H1 (cell line): ENCODE results near the gene TNNI2. TPM values are rescaled to one million over a fixed set of nuclear protein-coding genes. Genes with fewer than 3 reads are reported as not detected.

Source experiments
- CTCF ChIA-PET: fragments of 300-600 bp; sonication (Branson Sonifier 250); formaldehyde crosslinking; loops from one replicate; lab custom pipeline; 2021; ENCODE audit not compliant: partially characterized antibody; lab: Charles Lee
- POLR2A ChIA-PET: fragments of 300-600 bp; sonication (Branson Sonifier 250); formaldehyde crosslinking; loops from one replicate; lab custom pipeline; 2021; ENCODE audit warnings: inconsistent platforms; ENCODE audit not compliant: partially characterized antibody; lab: Charles Lee
- DNase-seq, 2 experiments: peaks; one replicate each; pipeline versions ENCODE4 v3.0.0 to v3.0.0-alpha.2; 2010 to 2022; ENCODE audit warnings: low spot score in 2 of 2, low read depth in 1 of 2, mixed read lengths in 1 of 2
- FAIRE-seq: peaks from 2 replicates; lab custom pipeline; 2011; peaks lifted over from hg19 to GRCh38; lab: Jason Lieb, UNC
- H2AFZ ChIP-seq: 2 replicates; pipeline ENCODE4 v1.8.1; 2012; ENCODE audit warnings: low read length, inconsistent platforms
- H2AK5ac ChIP-seq: 2 replicates; pipeline ENCODE4 v1.6.1; 2013; ENCODE audit warnings: low read depth, low read length
- H2BK120ac ChIP-seq: replicated peaks from 2 replicates; pipeline ENCODE3; 2013; ENCODE audit warnings: low read depth, low read length, inconsistent platforms
- H2BK12ac ChIP-seq: 2 replicates; pipeline ENCODE4 v1.6.1; 2013; ENCODE audit warnings: low read depth, low read length
- H2BK15ac ChIP-seq: 2 replicates; pipeline ENCODE4 v1.6.1; 2013; ENCODE audit warnings: low read length
- H2BK20ac ChIP-seq: 2 replicates; pipeline ENCODE4 v1.6.1; 2013; ENCODE audit warnings: low read length
- H2BK5ac ChIP-seq: 2 replicates; pipeline ENCODE4 v1.6.1; 2013; ENCODE audit warnings: low read depth, low read length
- H3K14ac ChIP-seq: 2 replicates; pipeline ENCODE4 v1.6.1; 2013; ENCODE audit warnings: inconsistent platforms; ENCODE audit not compliant: insufficient read length
- H3K18ac ChIP-seq: 2 replicates; pipeline ENCODE4 v1.6.1; 2013; ENCODE audit warnings: low read length; ENCODE audit errors: extremely low read depth
- H3K23ac ChIP-seq: 2 replicates; pipeline ENCODE4 v1.6.1; 2013; ENCODE audit warnings: inconsistent platforms; ENCODE audit not compliant: insufficient read length
- H3K23me2 ChIP-seq: 2 replicates; pipeline ENCODE4 v1.6.1; 2013; ENCODE audit warnings: low read depth, low read length
- H3K27ac ChIP-seq: 2 replicates; pipeline ENCODE4 v1.6.1; 2011; ENCODE audit warnings: low read depth, low read length, inconsistent platforms
- H3K27me3 ChIP-seq, 4 experiments: replicated peaks in 1 of 4; 1 replicate in 1 of 4; 2 replicates in 3 of 4; pipeline versions ENCODE4 v1.6.1 to v1.8.1; 2011 to 2013; ENCODE audit warnings: low read length in 3 of 4, mild to moderate bottlenecking in 3 of 4, inconsistent platforms in 2 of 4, mixed read lengths in 2 of 4, moderate library complexity in 1 of 4; ENCODE audit not compliant: control insufficient read depth in 3 of 4, insufficient read depth in 3 of 4; ENCODE audit errors: extremely low read depth in 1 of 4
- H3K36me3 ChIP-seq, 4 experiments: 2 replicates each; pipeline versions ENCODE4 v1.6.1 to v1.8.1; 2011 to 2013; ENCODE audit warnings: mild to moderate bottlenecking in 4 of 4, low read length in 3 of 4, moderate library complexity in 2 of 4, control low read depth in 1 of 4, inconsistent platforms in 1 of 4; ENCODE audit not compliant: insufficient read depth in 4 of 4, control insufficient read depth in 2 of 4
- H3K4ac ChIP-seq: replicated peaks from 2 replicates; pipeline ENCODE3; 2013; ENCODE audit warnings: low read length, low read depth, mixed read lengths, inconsistent platforms; ENCODE audit not compliant: insufficient read length
- H3K4me1 ChIP-seq, 4 experiments: replicated peaks in 1 of 4; 1 replicate in 1 of 4; 2 replicates in 3 of 4; pipeline versions ENCODE4 v1.6.1 to v1.8.1; 2011 to 2013; ENCODE audit warnings: low read length in 3 of 4, inconsistent platforms in 2 of 4, mixed read lengths in 1 of 4; ENCODE audit not compliant: insufficient read depth in 4 of 4, control insufficient read depth in 3 of 4
- H3K4me2 ChIP-seq, 2 experiments: 2 replicates each; pipeline versions ENCODE4 v1.6.1 to v1.8.1; 2011 to 2013; ENCODE audit warnings: low read depth in 2 of 2, low read length in 2 of 2, control low read depth in 1 of 2, inconsistent platforms in 1 of 2, mild to moderate bottlenecking in 1 of 2; ENCODE audit not compliant: insufficient read depth in 1 of 2
- H3K4me3 ChIP-seq, 4 experiments: fragments of 200-600, 300-600 bp in 1 of 4; sonication (generic), shearing (Covaris generic), sonication (Bioruptor Twin) in 1 of 4; 2 replicates each; pipeline versions ENCODE4 v1.5.1 to v1.8.1; 2011 to 2016; ENCODE audit warnings: low read length in 4 of 4, low read depth in 3 of 4, control low read depth in 2 of 4, inconsistent platforms in 2 of 4, mild to moderate bottlenecking in 2 of 4, mixed read lengths in 1 of 4, moderate library complexity in 1 of 4; ENCODE audit not compliant: insufficient read depth in 2 of 4; ENCODE audit errors: extremely low read depth in 1 of 4
- H3K56ac ChIP-seq: replicated peaks from 2 replicates; pipeline ENCODE3; 2013; ENCODE audit warnings: low read depth, mild to moderate bottlenecking, mixed read lengths, low read length, inconsistent platforms; ENCODE audit not compliant: insufficient read length
- H3K79me1 ChIP-seq: 2 replicates; pipeline ENCODE4 v1.6.1; 2013; ENCODE audit warnings: low read depth, low read length, control low read depth
- H3K79me2 ChIP-seq, 2 experiments: 2 replicates each; pipeline versions ENCODE4 v1.6.1 to v1.8.1; 2012 to 2013; ENCODE audit warnings: low read length in 2 of 2, mild to moderate bottlenecking in 2 of 2, inconsistent platforms in 1 of 2; ENCODE audit not compliant: insufficient read depth in 2 of 2, control insufficient read depth in 1 of 2
- H3K9ac ChIP-seq, 4 experiments: replicated peaks in 1 of 4; 1 replicate in 1 of 4; 2 replicates in 3 of 4; pipeline versions ENCODE4 v1.6.1 to v1.8.1; 2011 to 2013; ENCODE audit warnings: low read depth in 3 of 4, low read length in 3 of 4, control low read depth in 2 of 4, mild to moderate bottlenecking in 2 of 4, moderate library complexity in 2 of 4, inconsistent platforms in 1 of 4; ENCODE audit errors: extremely low read depth in 1 of 4
- H3K9me3 ChIP-seq, 2 experiments: 2 replicates each; pipeline versions ENCODE4 v1.6.1 to v1.8.1; 2012 to 2013; ENCODE audit warnings: mild to moderate bottlenecking in 2 of 2, moderate library complexity in 2 of 2, control low read depth in 1 of 2, inconsistent platforms in 1 of 2, low read depth in 1 of 2, low read length in 1 of 2, mixed read lengths in 1 of 2; ENCODE audit not compliant: insufficient read depth in 2 of 2
- H4K20me1 ChIP-seq, 2 experiments: replicated peaks in 1 of 2; 2 replicates each; pipeline versions ENCODE3 to v1.8.1; 2011 to 2013; ENCODE audit warnings: inconsistent platforms in 2 of 2, low read length in 2 of 2, mild to moderate bottlenecking in 1 of 2; ENCODE audit not compliant: insufficient read depth in 2 of 2, control insufficient read depth in 1 of 2
- H4K5ac ChIP-seq: 2 replicates; pipeline ENCODE4 v1.6.1; 2013; ENCODE audit warnings: low read length, low read depth, mixed read lengths, inconsistent platforms; ENCODE audit not compliant: insufficient read length
- H4K8ac ChIP-seq: 2 replicates; pipeline ENCODE4 v1.8.0; 2013; ENCODE audit warnings: mild to moderate bottlenecking, moderate library complexity, low read length, inconsistent platforms; ENCODE audit not compliant: insufficient read depth; ENCODE audit errors: extremely low read depth
- H4K91ac ChIP-seq: replicated peaks from 2 replicates; pipeline ENCODE3; 2013; ENCODE audit warnings: low read length, mixed read lengths, inconsistent platforms; ENCODE audit not compliant: insufficient read length
- CEBPB ChIP-seq: IDR thresholded peaks from 2 replicates; pipeline ENCODE4 v1.6.1; 2012; ENCODE audit warnings: low read depth, low read length
- CHD1 ChIP-seq: IDR thresholded peaks from 2 replicates; pipeline ENCODE4 v1.6.1; 2012; ENCODE audit warnings: low read depth, low read length, improper control_type of control experiment
- CHD2 ChIP-seq: IDR thresholded peaks from 2 replicates; pipeline ENCODE4 v1.6.1; 2012; ENCODE audit warnings: low read length, improper control_type of control experiment
- EZH2 ChIP-seq: fragments of 200-600 bp; sonication (generic); IDR thresholded peaks from 2 replicates; pipeline ENCODE4 v1.7.1; 2012; ENCODE audit warnings: low read depth, mild to moderate bottlenecking, moderate library complexity, low read length, inconsistent platforms; ENCODE audit not compliant: severe bottlenecking
- RNF2 ChIP-seq: fragments of 200-900, 300-1000 bp; sonication (generic); IDR thresholded peaks from 2 replicates; pipeline ENCODE4 v1.7.1; 2016; ENCODE audit warnings: borderline replicate concordance, low read depth, mild to moderate bottlenecking, antibody characterized with exemption, low read length; ENCODE audit not compliant: poor library complexity, severe bottlenecking; ENCODE audit errors: missing control alignments
- RXRA ChIP-seq: IDR thresholded peaks from 2 replicates; pipeline ENCODE4 v1.6.1; 2011; ENCODE audit warnings: low read depth, mild to moderate bottlenecking, low read length, moderate library complexity; ENCODE audit not compliant: insufficient read depth
- SP2 ChIP-seq: IDR thresholded peaks from 2 replicates; pipeline ENCODE4 v1.6.1; 2012; ENCODE audit warnings: mild to moderate bottlenecking, low read length, inconsistent platforms
- SRF ChIP-seq: IDR thresholded peaks from 2 replicates; pipeline ENCODE4 v1.6.1; 2011; ENCODE audit warnings: mild to moderate bottlenecking, low read depth, low read length, moderate library complexity
- whole genome bisulfite sequencing, 2 experiments: shearing (Covaris generic) in 1 of 2; methylation state at CpG; one replicate each; pipeline versions ENCODE4 v1.1.6 to v1.1.7; 2013 to 2015; ENCODE audit warnings: low lambda C conversion rate in 2 of 2, mixed read lengths in 2 of 2, inconsistent platforms in 1 of 2, low coverage in 1 of 2, missing lambda C conversion rate in 1 of 2; ENCODE audit not compliant: insufficient replicate concordance in 2 of 2, insufficient coverage in 1 of 2, insufficient read length in 1 of 2; ENCODE audit errors: extremely low coverage in 1 of 2, missing lambda C conversion rate in 1 of 2; 5-methylcytosine and 5-hydroxymethylcytosine counted together
- polyA plus RNA-seq, 7 experiments: library from polyadenylated mRNA; depleted of rRNA in 3 of 7; stranded (reverse) in 5 of 7; unstranded in 2 of 7; fragments of >200 nt in 5 of 7; fragments of 200-250 nt in 2 of 7; gene quantifications; 1 replicate in 5 of 7; 2 replicates in 1 of 7; 4 replicates in 1 of 7; pipeline versions ENCODE4 v1.2.1 to v1.2.3, GENCODE V29; 2011 to 2013; ENCODE audit warnings: missing spikeins in 2 of 7, mixed read lengths in 2 of 7
- total RNA-seq: library from RNA; stranded (reverse); fragmentation: NEBNext Ultra II Directional; extraction: Animal tissue kit (Norgen Biotek cat#: 25700); gene quantifications from 2 replicates; pipeline ENCODE4 v1.2.1, GENCODE V29; 2021
- TF ChIP-seq, protein P1 (sequence below): IDR thresholded peaks from 2 replicates; pipeline ENCODE4 v1.6.1; 2012; ENCODE audit warnings: low read length, inconsistent platforms
- TF ChIP-seq, protein P2 (sequence below), 3 experiments: IDR thresholded peaks; 1 replicate in 2 of 3; 2 replicates in 1 of 3; pipeline versions ENCODE4 v1.5.1 to v1.6.1; 2011; ENCODE audit warnings: low read length in 3 of 3, mild to moderate bottlenecking in 3 of 3, inconsistent platforms in 2 of 3, low read depth in 1 of 3, moderate library complexity in 1 of 3; ENCODE audit not compliant: insufficient read depth in 1 of 3; ENCODE audit errors: control extremely low read depth in 1 of 3

TNNI2 gene
- total and polyA plus RNA-seq, 2 of the 8 experiments (the other 6 are each of a cell fraction or from before 2014, with no cell fraction given): not detected

DNA sequence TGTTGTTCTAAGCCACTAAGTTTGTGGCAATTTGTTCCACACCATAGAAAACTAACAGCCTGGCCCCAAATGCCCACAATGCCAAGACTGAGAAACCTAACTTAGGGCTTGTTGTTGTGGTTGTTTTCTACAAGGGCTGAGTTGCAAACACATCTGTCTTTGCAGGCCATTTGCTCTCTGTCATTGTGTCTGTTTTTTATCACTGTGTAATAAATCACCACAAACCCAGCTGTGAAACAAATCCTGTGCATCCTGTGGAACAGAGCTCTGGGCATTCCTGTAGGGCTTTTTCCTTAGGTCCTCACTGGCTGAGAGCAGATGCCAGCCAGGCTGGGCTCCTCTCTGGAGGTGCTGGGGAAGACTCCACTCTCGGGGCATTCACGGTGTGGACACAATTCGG lies 19.7 kb upstream of the TNNI2 start:
- Histone ChIP-seq H3K79me2 (no peaks in the 10 kb centered on the region), H3K4me1 (no peaks in the 10 kb centered on the region), H2BK120ac (no peak overlapping the region), H3K4me2 (no peak overlapping the region), H2AFZ (no peak overlapping the region), H3K9ac (no peak overlapping the region), H3K23me2 (peaks cover 8% of the 10 kb centered on the region; the same call in 1 of the 2 replicates), H3K27ac (no peak overlapping the region), H3K23ac (no peak overlapping the region), H3K14ac (no peak overlapping the region), H2BK15ac (no peak overlapping the region), H4K8ac (no peak overlapping the region), H4K91ac (no peak overlapping the region), H2BK12ac (no peak overlapping the region), H3K79me1 (no peaks in the 10 kb centered on the region), H2BK5ac (no peak overlapping the region), H3K9me3 (peaks cover 0 to 7% of the 10 kb centered on the region in 2 experiments; a peak in 2 of 4 replicates), H3K4me3 (no peak overlapping the region), H3K18ac (no peak overlapping the region), H4K5ac (no peak overlapping the region), H4K20me1 (peaks cover 0 to 8% of the 10 kb centered on the region in 2 experiments), H2BK20ac (no peak overlapping the region), H3K4ac (no peak overlapping the region), H3K27me3 (no peaks in the 10 kb centered on the region; a peak in 1 of 7 replicates), H3K36me3 (no peaks in the 10 kb centered on the region), H2AK5ac (no peak overlapping the region), H3K56ac (no peak overlapping the region)
- ChIA-PET CTCF (interaction anchor here (4.9 to 5.1 kb wide), 2 partner anchors 14 to 125 kb away, joined by 25 to 44 read pairs; partner anchors contain the start of gene SYT8), POLR2A (no interaction called here)
- DNase-seq (no peak), FAIRE-seq (no peak)
- 46% methylated on average over 3 of the region's 3 CpGs; no CpG with 5 or more reads in 1 of the 2 experiments for WGBS, 2 experiments
- TF ChIP-seq EZH2: no peak
- no peak for TF ChIP-seq RNF2
- TF ChIP-seq SRF: no peak
- TF ChIP-seq, protein P1, sequence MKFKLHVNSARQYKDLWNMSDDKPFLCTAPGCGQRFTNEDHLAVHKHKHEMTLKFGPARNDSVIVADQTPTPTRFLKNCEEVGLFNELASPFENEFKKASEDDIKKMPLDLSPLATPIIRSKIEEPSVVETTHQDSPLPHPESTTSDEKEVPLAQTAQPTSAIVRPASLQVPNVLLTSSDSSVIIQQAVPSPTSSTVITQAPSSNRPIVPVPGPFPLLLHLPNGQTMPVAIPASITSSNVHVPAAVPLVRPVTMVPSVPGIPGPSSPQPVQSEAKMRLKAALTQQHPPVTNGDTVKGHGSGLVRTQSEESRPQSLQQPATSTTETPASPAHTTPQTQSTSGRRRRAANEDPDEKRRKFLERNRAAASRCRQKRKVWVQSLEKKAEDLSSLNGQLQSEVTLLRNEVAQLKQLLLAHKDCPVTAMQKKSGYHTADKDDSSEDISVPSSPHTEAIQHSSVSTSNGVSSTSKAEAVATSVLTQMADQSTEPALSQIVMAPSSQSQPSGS: no peak
- no peak for TF ChIP-seq SP2
- TF ChIP-seq, protein P2, sequence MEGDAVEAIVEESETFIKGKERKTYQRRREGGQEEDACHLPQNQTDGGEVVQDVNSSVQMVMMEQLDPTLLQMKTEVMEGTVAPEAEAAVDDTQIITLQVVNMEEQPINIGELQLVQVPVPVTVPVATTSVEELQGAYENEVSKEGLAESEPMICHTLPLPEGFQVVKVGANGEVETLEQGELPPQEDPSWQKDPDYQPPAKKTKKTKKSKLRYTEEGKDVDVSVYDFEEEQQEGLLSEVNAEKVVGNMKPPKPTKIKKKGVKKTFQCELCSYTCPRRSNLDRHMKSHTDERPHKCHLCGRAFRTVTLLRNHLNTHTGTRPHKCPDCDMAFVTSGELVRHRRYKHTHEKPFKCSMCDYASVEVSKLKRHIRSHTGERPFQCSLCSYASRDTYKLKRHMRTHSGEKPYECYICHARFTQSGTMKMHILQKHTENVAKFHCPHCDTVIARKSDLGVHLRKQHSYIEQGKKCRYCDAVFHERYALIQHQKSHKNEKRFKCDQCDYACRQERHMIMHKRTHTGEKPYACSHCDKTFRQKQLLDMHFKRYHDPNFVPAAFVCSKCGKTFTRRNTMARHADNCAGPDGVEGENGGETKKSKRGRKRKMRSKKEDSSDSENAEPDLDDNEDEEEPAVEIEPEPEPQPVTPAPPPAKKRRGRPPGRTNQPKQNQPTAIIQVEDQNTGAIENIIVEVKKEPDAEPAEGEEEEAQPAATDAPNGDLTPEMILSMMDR (IDR thresholded peaks at IDR 0.05; ENCODE audit: control extremely low read depth in 1 of 3, insufficient read depth in 1 of 3, low read depth in 1 of 3, low read length in 3 of 3): no peak
- TF ChIP-seq RXRA: no peak
- no peak for TF ChIP-seq CHD1
- TF ChIP-seq CEBPB: no peak
- no peak for TF ChIP-seq CHD2
